ENCODE data around the gene VPS18.
A peak's percentile ranks its signal among the peaks of the same experiment; 100 is the strongest.

Gene VPS18

GRCh38 chr15:40940296-40940801, 46.1 kb downstream of the VPS18 start:
- TF ChIP-seq FOXP2 (optimal IDR thresholded peaks at IDR 0.05; ENCODE audit: control extremely low read depth, extremely low read length, insufficient read depth) = no peak
- TF ChIP-seq POLR2AphosphoS5 (IDR thresholded peaks at IDR 0.05; ENCODE audit: borderline replicate concordance, low read depth, low read length) = no peak
- no peak for TF ChIP-seq EZH2 (IDR thresholded peaks at IDR 0.05)
- H3K9me3 ChIP-seq (ENCODE audit: low read depth, low read length) = no peaks in the 10 kb centered on the region
- H3K27ac ChIP-seq = no peak overlapping the region
- DNase-seq (ENCODE audit: low read depth, low spot score) = no peak
- no peak overlapping the region for H3K9ac ChIP-seq (ENCODE audit: insufficient read length)
- no peaks in the 10 kb centered on the region for H3K36me3 ChIP-seq (ENCODE audit: insufficient read depth, low read length)
- H3K4me3 ChIP-seq = no peak overlapping the region

GRCh38 chr15:40941068-40941527, 46.8 kb downstream of the VPS18 start:
- Histone ChIP-seq H3K27ac (no peak overlapping the region), H3K36me3 (ENCODE audit: insufficient read depth, low read length) (no peaks in the 10 kb centered on the region), H3K9ac (ENCODE audit: insufficient read length) (peak overlapping the region; percentile 78), H3K9me3 (ENCODE audit: low read depth, low read length) (no peaks in the 10 kb centered on the region), H3K4me3 (peak overlapping the region; percentile 86)
- TF ChIP-seq EZH2 (IDR thresholded peaks at IDR 0.05) (no peak), FOXP2 (optimal IDR thresholded peaks at IDR 0.05; ENCODE audit: control extremely low read depth, extremely low read length, insufficient read depth) (no peak), POLR2AphosphoS5 (IDR thresholded peaks at IDR 0.05; ENCODE audit: borderline replicate concordance, low read depth, low read length) (no peak)
- no peak for DNase-seq (ENCODE audit: low read depth, low spot score)

GRCh38 chr15:40941528-40942336, 47.5 kb downstream of the VPS18 start:
- no peaks in the 10 kb centered on the region for H3K36me3 ChIP-seq (ENCODE audit: insufficient read depth, low read length)
- H3K27ac ChIP-seq = no peak overlapping the region
- H3K9me3 ChIP-seq (ENCODE audit: low read depth, low read length) = no peaks in the 10 kb centered on the region
- H3K9ac ChIP-seq (ENCODE audit: insufficient read length) = peak overlapping the region; percentile 78
- TF ChIP-seq EZH2 (IDR thresholded peaks at IDR 0.05) (no peak), POLR2AphosphoS5 (IDR thresholded peaks at IDR 0.05; ENCODE audit: borderline replicate concordance, low read depth, low read length) (0 out of 2 replicates have a peak, but pooled peaks have one; percentile 20)
- peak overlapping the region; percentile 86 for H3K4me3 ChIP-seq
- no peak for DNase-seq (ENCODE audit: low read depth, low spot score)

GRCh38 chr15:40942337-40942854, 48.1 kb downstream of the VPS18 start:
- Histone ChIP-seq H3K36me3 (ENCODE audit: insufficient read depth, low read length) (no peaks in the 10 kb centered on the region), H3K4me3 (peak overlapping the region; percentile 86), H3K9ac (ENCODE audit: insufficient read length) (peak overlapping the region; percentile 78), H3K27ac (no peak overlapping the region), H3K9me3 (ENCODE audit: low read depth, low read length) (no peaks in the 10 kb centered on the region)
- DNase-seq (ENCODE audit: low read depth, low spot score) = no peak
- TF ChIP-seq EZH2 (IDR thresholded peaks at IDR 0.05) (no peak), POLR2AphosphoS5 (IDR thresholded peaks at IDR 0.05; ENCODE audit: borderline replicate concordance, low read depth, low read length) (no peak), FOXP2 (optimal IDR thresholded peaks at IDR 0.05; ENCODE audit: control extremely low read depth, extremely low read length, insufficient read depth) (no peak)

- peak overlapping the region; percentile 78 for H3K9ac ChIP-seq (ENCODE audit: insufficient read length)
Observed at GRCh38 chr15:40942878-40943277, 48.6 kb downstream of the VPS18 start.

GRCh38 chr15:40943764-40944365, 49.6 kb downstream of the VPS18 start:
- H3K4me3 ChIP-seq = no peak overlapping the region
- no peaks in the 10 kb centered on the region for H3K9me3 ChIP-seq (ENCODE audit: low read depth, low read length)
- no peak overlapping the region for H3K27ac ChIP-seq
- TF ChIP-seq FOXP2 (optimal IDR thresholded peaks at IDR 0.05; ENCODE audit: control extremely low read depth, extremely low read length, insufficient read depth) (no peak), EZH2 (IDR thresholded peaks at IDR 0.05) (no peak), POLR2AphosphoS5 (IDR thresholded peaks at IDR 0.05; ENCODE audit: borderline replicate concordance, low read depth, low read length) (no peak)
- H3K9ac ChIP-seq (ENCODE audit: insufficient read length) = no peak overlapping the region
- no peak for DNase-seq (ENCODE audit: low read depth, low spot score)
- no peaks in the 10 kb centered on the region for H3K36me3 ChIP-seq (ENCODE audit: insufficient read depth, low read length)

More at GRCh38 chr15:40942878-40943277, 48.6 kb downstream of the VPS18 start:
- H3K9me3 ChIP-seq (ENCODE audit: low read depth, low read length) = no peaks in the 10 kb centered on the region
- H3K27ac ChIP-seq = no peak overlapping the region
- DNase-seq (ENCODE audit: low read depth, low spot score) = no peak
- TF ChIP-seq EZH2 (IDR thresholded peaks at IDR 0.05) (no peak), POLR2AphosphoS5 (IDR thresholded peaks at IDR 0.05; ENCODE audit: borderline replicate concordance, low read depth, low read length) (no peak), FOXP2 (optimal IDR thresholded peaks at IDR 0.05; ENCODE audit: control extremely low read depth, extremely low read length, insufficient read depth) (no peak)
- no peaks in the 10 kb centered on the region for H3K36me3 ChIP-seq (ENCODE audit: insufficient read depth, low read length)
- H3K4me3 ChIP-seq = peak overlapping the region; percentile 86; the same call in 1 of the 2 replicates

- DNase-seq (ENCODE audit: low read depth, low spot score) = no peak
- Histone ChIP-seq H3K27ac (no peak overlapping the region), H3K4me3 (no peak overlapping the region), H3K36me3 (ENCODE audit: insufficient read depth, low read length) (no peaks in the 10 kb centered on the region), H3K9me3 (ENCODE audit: low read depth, low read length) (no peaks in the 10 kb centered on the region), H3K9ac (ENCODE audit: insufficient read length) (no peak overlapping the region)
- no peak for TF ChIP-seq EZH2 (IDR thresholded peaks at IDR 0.05)
- TF ChIP-seq FOXP2 (optimal IDR thresholded peaks at IDR 0.05; ENCODE audit: control extremely low read depth, extremely low read length, insufficient read depth) = no peak
- no peak for TF ChIP-seq POLR2AphosphoS5 (IDR thresholded peaks at IDR 0.05; ENCODE audit: borderline replicate concordance, low read depth, low read length)
Observed at GRCh38 chr15:40944510-40945296, 50.5 kb downstream of the VPS18 start.

All from SK-N-MC (cell line).